Activated naive CD4-positive, alpha-beta T cell treated with anti-CD3 and anti-CD28 coated beads for 36 hours (primary cell): Measurements from ENCODE around the gene DDR2. TPM values are rescaled to one million over a fixed set of nuclear protein-coding genes. Genes with fewer than 3 reads are reported as not detected.
"Not testable (repeated sequence)": the region's sequence is repeated elsewhere in the genome, so short reads cannot be mapped to it uniquely, and the experiment has no call there.

ENCODE experiments used
- CTCF ChIA-PET: fragments of 350-600 bp; sonication (Branson Sonifier 250); formaldehyde crosslinking; loops from one replicate; lab custom pipeline; 2021; ENCODE audit warnings: antibody characterized with exemption; lab: Charles Lee
- DNase-seq: peaks from one replicate; pipeline ENCODE4 v3.0.0-alpha.2; 2020
- H3K27ac Mint-ChIP-seq: one replicate; pipeline ENCODE4 v1.8.0; 2021; ENCODE audit warnings: mild to moderate bottlenecking, mixed read lengths
- H3K27me3 Mint-ChIP-seq: one replicate; pipeline ENCODE4 v1.8.0; 2021; ENCODE audit warnings: low read depth, mixed read lengths
- H3K36me3 Mint-ChIP-seq: one replicate; pipeline ENCODE4 v1.8.0; 2021; ENCODE audit warnings: low read depth, mixed read lengths
- H3K4me1 Mint-ChIP-seq: one replicate; pipeline ENCODE4 v1.8.0; 2021; ENCODE audit warnings: low read depth, mixed read lengths
- H3K4me3 Mint-ChIP-seq: one replicate; pipeline ENCODE4 v1.8.0; 2021; ENCODE audit warnings: mild to moderate bottlenecking, moderate library complexity, mixed read lengths
- H3K9me3 Mint-ChIP-seq: one replicate; pipeline ENCODE4 v1.8.0; 2021; ENCODE audit warnings: mixed read lengths
- intact Hi-C: fragments of 100-400 bp; cut with micrococcal nuclease; formaldehyde crosslinking; loops from one replicate; pipeline ENCODE4 v1.15.1; 2023
- total RNA-seq, 2 experiments: library from RNA; stranded (reverse); gene quantifications; one replicate each; pipeline ENCODE4 v1.2.3, GENCODE V29; 2021

DDR2 gene
- total RNA-seq, 2 experiments from 2014 or later: 0.26 to 0.40 TPM

DNA sequence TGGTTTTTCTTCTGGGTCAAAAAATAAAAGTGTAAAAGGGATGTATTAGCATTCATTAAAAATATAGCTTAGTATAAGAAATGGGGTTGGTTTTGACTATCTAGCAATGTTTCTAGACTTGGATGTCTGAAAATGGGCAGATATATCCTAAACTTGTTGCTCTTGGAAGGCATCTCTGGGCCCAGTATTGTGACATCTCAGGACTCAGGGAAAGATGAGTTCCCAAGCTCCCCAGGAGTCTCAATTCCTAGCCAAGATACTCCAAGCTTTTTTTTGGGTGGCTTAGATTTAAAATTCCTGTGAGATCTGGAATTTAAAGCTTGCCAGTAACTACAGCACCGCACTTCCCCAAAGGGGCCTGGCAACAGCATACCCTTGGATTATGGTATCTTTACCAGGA lies 146.8 kb downstream of the DDR2 start:
- Mint-ChIP-seq H3K4me1 (no peaks in the 10 kb centered on the region), H3K27ac (no peak overlapping the region), H3K4me3 (no peak overlapping the region), H3K27me3 (peaks cover 5% of the 10 kb centered on the region), H3K9me3 (no peaks in the 10 kb centered on the region), H3K36me3 (no peaks in the 10 kb centered on the region)
- intact Hi-C loops: no loop called here
- CTCF ChIA-PET: no interaction called here
- DNase-seq: no peak

DNA sequence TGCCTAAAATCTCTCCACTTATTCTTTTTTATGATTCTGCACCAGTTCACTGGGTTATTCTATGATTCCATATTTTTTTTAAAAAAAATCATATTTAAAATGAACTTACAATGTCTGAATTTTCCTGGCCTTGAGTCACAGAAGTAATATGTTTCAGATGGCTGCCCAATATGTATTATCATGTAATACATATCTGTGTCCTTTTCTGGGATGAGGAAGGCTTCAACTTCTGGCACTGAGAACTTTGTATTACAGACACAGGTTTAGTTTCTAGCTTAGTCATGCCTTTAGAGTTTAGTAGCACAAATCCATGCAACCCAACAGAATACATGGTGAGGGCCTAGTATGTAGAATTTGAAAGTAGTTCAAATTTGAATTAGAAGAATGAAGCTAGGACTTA lies 150.4 kb downstream of the DDR2 start:
- Mint-ChIP-seq H3K9me3 (no peaks in the 10 kb centered on the region), H3K36me3 (no peaks in the 10 kb centered on the region), H3K27me3 (peaks cover 5% of the 10 kb centered on the region), H3K27ac (no peak overlapping the region), H3K4me3 (no peak overlapping the region), H3K4me1 (no peaks in the 10 kb centered on the region)
- CTCF ChIA-PET: no interaction called here
- intact Hi-C loops: no loop called here
- DNase-seq: no peak

DNA sequence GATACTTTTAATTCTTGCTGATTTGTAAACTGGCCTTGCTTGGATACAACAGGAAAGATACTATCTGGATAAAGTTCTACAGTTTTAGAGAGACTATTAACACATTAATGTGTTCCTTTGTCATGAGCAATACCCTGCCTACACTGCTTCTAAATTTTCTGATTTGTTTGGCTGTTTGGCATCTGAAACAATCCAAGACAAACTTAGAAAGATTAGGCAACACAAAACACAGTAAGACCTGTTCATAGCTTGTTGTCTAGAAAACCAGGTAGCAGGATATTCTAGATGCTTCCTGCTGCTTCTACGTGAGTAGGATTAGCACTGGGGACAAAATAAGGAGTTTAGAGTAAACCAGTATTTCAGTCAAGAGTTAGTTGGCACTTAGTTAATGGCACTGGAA lies 152.7 kb downstream of the DDR2 start:
- H3K4me1 Mint-ChIP-seq, H3K27me3 Mint-ChIP-seq, H3K4me3 Mint-ChIP-seq, intact Hi-C loops, H3K27ac Mint-ChIP-seq, CTCF ChIA-PET, H3K36me3 Mint-ChIP-seq, DNase-seq, H3K9me3 Mint-ChIP-seq: not testable (repeated sequence)

DNA sequence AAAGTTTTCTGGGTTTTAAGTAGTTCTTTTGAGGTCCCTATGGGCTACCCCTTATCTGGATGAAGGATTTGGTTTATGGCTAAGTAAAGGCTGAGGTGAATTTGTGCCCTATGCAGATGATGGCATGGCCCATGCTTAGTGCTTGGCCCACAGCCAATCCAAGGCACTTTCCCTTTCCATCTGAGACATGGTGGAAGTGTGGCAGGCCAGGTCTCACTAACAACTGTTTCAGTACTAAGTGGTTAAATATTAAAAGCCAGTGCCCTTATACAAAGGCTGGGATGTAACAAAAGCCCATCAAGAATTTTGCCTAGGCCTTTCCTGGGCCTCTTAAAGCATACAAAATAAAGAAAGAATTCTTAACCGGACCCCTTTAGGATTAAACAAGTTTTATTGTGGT lies 156.5 kb downstream of the DDR2 start:
- H3K27ac Mint-ChIP-seq, intact Hi-C loops, H3K36me3 Mint-ChIP-seq, H3K27me3 Mint-ChIP-seq, H3K4me3 Mint-ChIP-seq, H3K9me3 Mint-ChIP-seq, CTCF ChIA-PET, H3K4me1 Mint-ChIP-seq: not testable (repeated sequence)
- peak; percentile 8 for DNase-seq

DNA sequence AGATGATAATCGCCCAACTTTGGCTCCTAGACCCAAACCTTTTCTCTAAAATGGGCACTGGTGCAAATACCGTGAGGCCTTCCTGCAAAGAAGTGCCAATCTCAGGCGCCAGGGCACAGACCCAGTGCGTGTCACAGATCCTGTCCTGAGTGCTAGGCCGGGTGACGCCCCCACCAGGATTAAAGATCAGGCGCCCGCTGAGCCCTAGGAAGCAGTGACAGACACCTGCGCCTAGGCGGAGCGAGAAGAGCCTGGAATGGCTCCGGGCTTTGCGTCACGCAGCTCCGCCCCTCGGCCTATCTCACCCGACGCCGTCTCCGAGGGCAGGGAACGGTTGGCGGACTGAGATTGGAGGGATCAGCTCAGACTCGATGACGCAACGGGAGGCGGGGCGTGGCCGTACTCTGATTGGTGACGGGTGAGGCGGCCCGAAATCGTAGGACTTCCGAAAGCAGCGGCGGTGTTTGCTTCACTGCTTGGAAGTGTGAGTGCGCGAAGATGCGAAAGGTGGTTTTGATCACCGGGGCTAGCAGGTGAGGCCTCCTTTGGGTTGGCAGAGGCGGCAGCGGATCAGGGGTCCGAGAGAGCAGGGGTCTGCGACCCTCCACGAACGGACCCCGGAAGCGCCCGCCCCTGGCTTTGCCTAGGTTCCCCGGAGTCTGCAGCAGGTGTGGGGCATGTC lies 158.2 kb downstream of the DDR2 start, which contains the start of gene HSD17B7:
TSS of gene HSD17B7 (plus strand) at position 400 of the 682 bp plus-strand sequence. CDS start at position 499, 99 bp downstream.
- H3K27ac Mint-ChIP-seq: peak within 1 kb of the TSS; percentile 89
- CTCF ChIA-PET, H3K9me3 Mint-ChIP-seq, H3K4me1 Mint-ChIP-seq, H3K36me3 Mint-ChIP-seq, H3K27me3 Mint-ChIP-seq: not testable (repeated sequence)
- peak; percentile 86 for DNase-seq
- peak within 1 kb of the TSS; percentile 84 for H3K4me3 Mint-ChIP-seq
- intact Hi-C loops: loop anchor here (1.0 to 5.0 kb wide), 2 partner anchors 229 to 293 kb away; partner anchors contain the start of genes UAP1 and UHMK1

DNA sequence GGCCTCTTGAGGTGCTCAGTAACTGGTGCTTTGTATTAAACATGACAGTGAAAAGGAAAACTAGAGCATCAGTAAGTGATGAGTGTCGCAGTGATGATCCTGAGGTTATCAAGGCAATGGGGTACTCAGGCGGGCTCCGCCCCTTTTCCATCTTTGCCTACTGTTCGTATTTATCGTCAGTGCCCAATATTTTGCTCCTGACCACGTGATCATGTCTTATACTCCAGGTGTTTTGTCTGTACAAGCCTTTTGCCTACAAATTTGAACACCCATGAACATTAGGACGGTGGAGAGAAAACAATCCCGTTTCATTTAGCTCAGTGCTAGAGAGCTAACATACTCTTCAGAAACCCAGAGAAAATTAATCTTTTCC lies 158.7 kb downstream of the DDR2 start:
- Mint-ChIP-seq H3K4me3 (peak overlapping the region; percentile 84), H3K27ac (peak overlapping the region; percentile 89)
- H3K4me1 Mint-ChIP-seq, H3K9me3 Mint-ChIP-seq, DNase-seq, H3K36me3 Mint-ChIP-seq, H3K27me3 Mint-ChIP-seq, CTCF ChIA-PET: not testable (repeated sequence)
- intact Hi-C loops: loop anchor here (1.0 to 5.0 kb wide), 2 partner anchors 230 to 294 kb away; partner anchors contain the start of genes UAP1 and UHMK1

DNA sequence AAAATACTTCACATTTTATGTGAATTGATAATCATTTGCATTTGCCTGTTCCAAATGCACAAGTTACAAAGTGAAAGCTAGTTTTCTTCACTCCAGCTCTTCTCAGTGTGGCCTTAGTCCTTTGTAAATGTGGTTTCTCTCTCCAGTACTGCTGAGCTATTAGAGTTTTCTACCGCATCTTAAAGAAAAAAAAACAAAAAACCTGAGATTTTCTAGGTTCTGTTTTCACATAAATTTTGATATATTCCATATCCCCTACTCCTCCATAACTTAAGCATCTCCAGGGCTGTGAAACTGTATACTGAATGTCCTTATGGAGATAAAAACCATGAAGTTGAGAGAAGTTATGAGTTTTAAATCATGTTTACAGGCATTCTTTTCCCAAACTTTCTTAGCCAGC lies 162.0 kb downstream of the DDR2 start:
- DNase-seq, H3K9me3 Mint-ChIP-seq, H3K27ac Mint-ChIP-seq, H3K4me3 Mint-ChIP-seq, H3K27me3 Mint-ChIP-seq, CTCF ChIA-PET: not testable (repeated sequence)
- Mint-ChIP-seq H3K36me3 (peaks cover 23% of the 10 kb centered on the region), H3K4me1 (peaks cover 12% of the 10 kb centered on the region)
- intact Hi-C loops: loop anchor here (5.0 kb wide), 1 partner anchor 297 kb away; the partner anchor contains the start of gene UHMK1

DNA sequence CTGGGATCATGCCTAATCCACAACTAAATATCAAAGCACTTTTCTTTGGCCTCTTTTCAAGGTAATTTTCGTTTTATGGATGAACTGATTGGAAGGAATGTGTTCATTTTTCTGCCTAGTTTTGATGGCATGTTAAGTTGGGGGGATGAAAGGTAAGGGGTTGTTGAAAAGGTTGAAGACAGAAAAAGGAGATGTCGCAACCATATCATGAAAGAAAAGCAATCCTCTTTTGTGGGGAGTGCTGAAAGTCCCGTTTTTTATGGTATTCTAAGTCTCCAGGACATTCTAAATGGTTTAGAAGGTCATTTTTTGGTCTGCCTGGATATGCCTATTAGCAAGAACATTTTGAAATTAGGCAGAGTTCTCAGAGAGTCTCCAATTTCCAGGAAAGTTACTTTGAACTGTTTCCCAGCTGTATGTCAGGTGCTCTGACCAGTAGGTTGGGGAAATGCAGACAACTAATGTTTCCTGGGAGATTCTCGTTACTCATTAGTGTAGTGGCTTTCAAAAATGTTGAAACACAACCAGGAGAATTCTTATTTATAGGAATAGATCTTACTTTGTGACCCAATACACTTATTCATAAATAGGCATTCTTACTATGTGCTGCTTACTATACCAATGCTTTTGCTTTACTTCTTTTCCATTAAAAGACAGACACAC lies 164.5 kb downstream of the DDR2 start:
- intact Hi-C loops, H3K4me3 Mint-ChIP-seq, H3K27ac Mint-ChIP-seq, H3K9me3 Mint-ChIP-seq, H3K27me3 Mint-ChIP-seq, DNase-seq, CTCF ChIA-PET: not testable (repeated sequence)
- peaks cover 12% of the 10 kb centered on the region for H3K4me1 Mint-ChIP-seq
- peaks cover 39% of the 10 kb centered on the region for H3K36me3 Mint-ChIP-seq

DNA sequence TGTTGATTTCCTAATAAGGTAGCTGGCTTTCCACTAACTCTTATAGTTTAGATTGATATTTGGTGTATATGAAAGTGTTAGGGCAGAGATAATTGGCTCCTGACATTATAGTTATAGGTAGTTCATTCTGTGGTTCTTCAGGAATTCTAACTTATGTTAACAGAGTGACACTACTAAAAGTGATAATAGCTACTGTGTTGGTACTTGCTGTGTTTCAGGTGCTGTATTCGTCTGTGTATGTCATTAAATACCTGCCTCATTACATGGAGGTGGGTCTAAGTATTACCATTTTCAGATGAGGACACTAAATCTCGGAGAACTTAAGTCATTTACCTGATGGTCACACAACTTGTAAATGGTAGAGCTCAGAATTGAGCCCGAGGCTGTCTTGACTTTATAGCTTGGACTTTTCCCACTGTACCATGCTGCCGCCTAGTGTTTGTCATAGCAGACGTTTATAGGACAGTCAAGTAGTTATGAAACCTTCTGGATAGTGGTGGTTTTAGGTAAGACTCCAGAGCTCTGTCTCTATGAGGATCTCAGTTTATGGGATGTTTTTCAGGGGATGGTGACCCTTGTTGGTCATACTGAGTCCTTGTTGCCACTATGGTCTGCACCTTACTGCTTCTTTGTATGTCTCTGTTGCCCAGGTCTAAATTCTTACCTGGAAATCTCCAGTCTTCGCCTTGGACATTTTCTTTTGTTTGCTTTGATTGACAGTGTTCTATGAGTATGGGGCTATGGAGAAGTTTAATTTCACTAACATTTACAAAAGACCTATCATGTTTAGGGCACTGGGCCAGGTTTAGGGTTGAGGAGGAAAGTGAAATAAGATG lies 167.9 kb downstream of the DDR2 start:
- not testable (repeated sequence) for H3K27me3 Mint-ChIP-seq, H3K9me3 Mint-ChIP-seq, H3K4me1 Mint-ChIP-seq, H3K27ac Mint-ChIP-seq, H3K4me3 Mint-ChIP-seq
- peaks cover 33% of the 10 kb centered on the region for H3K36me3 Mint-ChIP-seq
- intact Hi-C loops: loop anchor here (5.0 kb wide), 1 partner anchor 188 kb away; no protein-coding TSS in a partner anchor
- peak; percentile 30 for DNase-seq
- CTCF ChIA-PET: interaction anchor here (1.0 kb wide), 1 partner anchor 148 kb away, joined by 3 read pairs; no protein-coding TSS in a partner anchor

DNA sequence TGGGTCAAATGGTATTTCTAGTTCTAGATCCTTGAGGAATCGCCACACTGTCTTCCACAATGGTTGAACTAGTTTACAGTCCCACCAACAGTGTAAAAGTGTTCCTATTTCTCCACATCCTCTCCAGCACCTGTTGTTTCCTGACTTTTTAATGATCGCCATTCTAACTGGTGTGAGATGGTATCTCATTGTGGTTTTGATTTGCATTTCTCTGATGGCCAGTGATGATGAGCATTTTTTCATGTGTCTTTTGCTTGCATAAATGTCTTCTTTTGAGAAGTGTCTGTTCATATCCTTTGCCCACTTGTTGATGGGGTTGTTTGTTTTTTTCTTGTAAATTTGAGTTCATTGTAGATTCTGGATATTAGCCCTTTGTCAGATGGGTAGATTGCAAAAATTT lies 175.2 kb downstream of the DDR2 start:
- H3K4me3 Mint-ChIP-seq, intact Hi-C loops, H3K9me3 Mint-ChIP-seq, CTCF ChIA-PET, H3K4me1 Mint-ChIP-seq, DNase-seq, H3K27me3 Mint-ChIP-seq, H3K27ac Mint-ChIP-seq: not testable (repeated sequence)
- H3K36me3 Mint-ChIP-seq: peaks cover 51% of the 10 kb centered on the region

DNA sequence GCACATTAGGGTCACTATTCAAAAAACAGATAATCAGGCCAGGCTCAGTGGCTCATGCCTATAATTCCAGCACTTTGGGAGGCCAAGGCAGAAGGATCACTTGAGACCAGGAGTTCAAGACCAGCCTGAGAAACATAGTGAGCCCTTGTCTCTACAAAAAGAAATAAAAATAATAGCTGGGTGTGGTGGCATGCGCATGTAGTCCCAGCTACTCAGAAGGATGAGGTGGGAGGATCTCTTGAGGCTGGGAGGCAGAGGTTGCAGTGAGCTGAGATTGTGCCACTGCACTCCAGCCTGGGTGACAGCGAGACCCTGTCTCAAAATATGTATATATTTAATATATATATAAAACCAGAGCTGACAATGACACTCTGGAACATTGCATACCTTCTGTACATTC lies 180.1 kb downstream of the DDR2 start:
- H3K4me1 Mint-ChIP-seq: not testable (repeated sequence)

DNA sequence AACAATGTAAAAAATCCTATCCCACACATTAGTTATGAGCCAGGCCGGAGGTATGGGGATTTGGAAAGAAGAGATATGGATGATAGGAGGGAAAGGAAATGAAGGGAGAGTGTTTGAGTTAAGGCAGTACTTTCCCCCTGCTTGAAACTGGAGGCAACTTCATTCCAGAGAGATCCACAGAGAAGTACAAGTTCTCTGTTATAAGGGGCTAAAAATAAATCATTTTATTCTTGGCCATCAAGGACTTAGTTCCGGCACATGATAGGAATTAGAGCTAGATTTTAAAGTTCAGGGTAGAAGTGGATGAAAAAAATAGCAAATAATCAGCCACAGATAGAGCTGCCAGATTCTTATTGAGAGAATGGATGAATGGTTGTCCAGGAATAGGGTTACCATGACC lies 185.9 kb downstream of the DDR2 start:
- H3K9me3 Mint-ChIP-seq, H3K27ac Mint-ChIP-seq, CTCF ChIA-PET, intact Hi-C loops, H3K4me3 Mint-ChIP-seq, H3K36me3 Mint-ChIP-seq, DNase-seq: not testable (repeated sequence)
- peaks cover 20% of the 10 kb centered on the region for H3K27me3 Mint-ChIP-seq
- H3K4me1 Mint-ChIP-seq: peaks cover 13% of the 10 kb centered on the region

More for the DNA sequence above, 180.1 kb downstream of the DDR2 start:
- intact Hi-C loops, H3K27me3 Mint-ChIP-seq, CTCF ChIA-PET, H3K4me3 Mint-ChIP-seq, H3K27ac Mint-ChIP-seq, H3K9me3 Mint-ChIP-seq, DNase-seq: not testable (repeated sequence)
- peaks cover 40% of the 10 kb centered on the region for H3K36me3 Mint-ChIP-seq
